Mesendoderm (in vitro differentiated cells): Measurements from ENCODE around the gene PRDM16.

ENCODE experiments used
- DNase-seq: peaks from one replicate; pipeline ENCODE4 v3.0.0; 2013
- H2AK5ac ChIP-seq: 2 replicates; pipeline ENCODE4 v1.6.1; 2013; ENCODE audit warnings: low read length, inconsistent platforms
- H2BK120ac ChIP-seq: 2 replicates; pipeline ENCODE4 v1.6.1; 2013; ENCODE audit warnings: low read depth, mild to moderate bottlenecking, low read length, moderate library complexity, mixed read lengths
- H2BK15ac ChIP-seq: replicated peaks from 2 replicates; pipeline ENCODE4 v1.6.1; 2013; ENCODE audit warnings: low read depth, mild to moderate bottlenecking, moderate library complexity
- H2BK5ac ChIP-seq: 2 replicates; pipeline ENCODE4 v1.6.1; 2013; ENCODE audit warnings: low read length, inconsistent platforms
- H3K18ac ChIP-seq: 2 replicates; pipeline ENCODE4 v1.6.1; 2013; ENCODE audit warnings: mild to moderate bottlenecking, low read length, mixed read lengths
- H3K23ac ChIP-seq: one replicate; pipeline ENCODE4 v1.6.1; 2013; ENCODE audit warnings: low read length
- H3K27ac ChIP-seq: 2 replicates; pipeline ENCODE4 v1.5.1; 2013; ENCODE audit warnings: low read depth, mild to moderate bottlenecking, inconsistent platforms, low read length, moderate library complexity
- H3K27me3 ChIP-seq: 2 replicates; pipeline ENCODE4 v1.6.1; 2013; ENCODE audit warnings: low read length, control low read depth, mild to moderate bottlenecking, inconsistent platforms; ENCODE audit not compliant: insufficient read depth, poor library complexity
- H3K36me3 ChIP-seq: 2 replicates; pipeline ENCODE4 v1.6.1; 2013; ENCODE audit warnings: low read length, inconsistent platforms; ENCODE audit not compliant: control insufficient read depth, insufficient read depth
- H3K4ac ChIP-seq: one replicate; pipeline ENCODE4 v1.6.1; 2013; ENCODE audit warnings: low read depth, mild to moderate bottlenecking, low read length, moderate library complexity
- H3K4me1 ChIP-seq: 2 replicates; pipeline ENCODE4 v1.6.1; 2013; ENCODE audit warnings: low read depth, low read length, inconsistent platforms; ENCODE audit not compliant: control insufficient read depth
- H3K4me2 ChIP-seq: 2 replicates; pipeline ENCODE4 v1.6.1; 2013; ENCODE audit warnings: low read length
- H3K4me3 ChIP-seq: 2 replicates; pipeline ENCODE4 v1.5.1; 2013; ENCODE audit warnings: mild to moderate bottlenecking, low read length
- H3K56ac ChIP-seq: one replicate; pipeline ENCODE4 v1.6.1; 2013; ENCODE audit warnings: low read length
- H3K79me1 ChIP-seq: 2 replicates; pipeline ENCODE4 v1.6.1; 2013; ENCODE audit warnings: low read length, inconsistent platforms
- H3K79me2 ChIP-seq: 2 replicates; pipeline ENCODE4 v1.6.1; 2013; ENCODE audit warnings: mild to moderate bottlenecking, low read length; ENCODE audit not compliant: control insufficient read depth, insufficient read depth
- H3K9ac ChIP-seq: 2 replicates; pipeline ENCODE4 v1.6.1; 2013; ENCODE audit warnings: low read length, inconsistent platforms
- H4K5ac ChIP-seq: one replicate; pipeline ENCODE4 v1.6.1; 2013; ENCODE audit warnings: low read length
- H4K8ac ChIP-seq: one replicate; pipeline ENCODE4 v1.6.1; 2013; ENCODE audit warnings: low read depth, mild to moderate bottlenecking, control low read depth, low read length, moderate library complexity
- WGBS: extraction: QIAGEN DNeasy Blood & Tissue Kit; methylation state at CpG from one replicate; pipeline ENCODE4 v1.1.7; 2013; ENCODE audit warnings: low lambda C conversion rate, missing lambda C conversion rate; ENCODE audit not compliant: insufficient coverage; ENCODE audit errors: extremely low coverage; 5-methylcytosine and 5-hydroxymethylcytosine counted together

The PRDM16 gene

DNA sequence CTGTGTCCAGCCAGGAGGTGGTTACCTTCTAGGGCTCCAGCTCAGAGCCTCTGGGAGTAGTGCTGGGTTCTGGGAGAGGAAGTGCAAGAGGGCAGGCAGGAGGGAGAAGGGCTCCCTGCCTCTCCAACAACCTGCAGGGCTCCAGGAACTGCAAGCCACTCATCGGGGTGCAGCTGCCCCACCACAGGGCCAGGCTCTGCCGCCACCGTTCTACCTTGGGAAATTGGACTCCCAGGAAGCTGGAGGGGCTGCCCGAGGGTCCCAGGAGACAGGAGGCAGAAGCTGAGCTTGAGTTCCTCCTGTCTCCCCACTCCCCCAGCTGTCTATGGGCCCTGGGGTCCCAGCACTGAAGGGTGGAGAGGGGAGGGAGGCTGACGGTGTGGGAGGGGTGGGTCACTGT, 7.4 kb upstream of the PRDM16 start:
- Histone ChIP-seq H3K56ac (no peak overlapping the region), H2BK120ac (no peak overlapping the region), H4K5ac (no peak overlapping the region), H3K18ac (no peak overlapping the region), H2BK5ac (no peak overlapping the region), H3K79me2 (no peaks in the 10 kb centered on the region), H4K8ac (no peak overlapping the region), H2AK5ac (no peak overlapping the region), H3K9ac (no peak overlapping the region), H3K4me1 (no peaks in the 10 kb centered on the region), H2BK15ac (no peak overlapping the region), H3K36me3 (no peaks in the 10 kb centered on the region), H3K4ac (no peak overlapping the region), H3K4me2 (no peak overlapping the region), H3K27me3 (peaks cover 41% of the 10 kb centered on the region), H3K79me1 (no peaks in the 10 kb centered on the region), H3K27ac (no peak overlapping the region), H3K4me3 (no peak overlapping the region), H3K23ac (no peak overlapping the region)
- no peak for DNase-seq
- no CpG with 5 or more reads among the region's 5 CpGs for WGBS

DNA sequence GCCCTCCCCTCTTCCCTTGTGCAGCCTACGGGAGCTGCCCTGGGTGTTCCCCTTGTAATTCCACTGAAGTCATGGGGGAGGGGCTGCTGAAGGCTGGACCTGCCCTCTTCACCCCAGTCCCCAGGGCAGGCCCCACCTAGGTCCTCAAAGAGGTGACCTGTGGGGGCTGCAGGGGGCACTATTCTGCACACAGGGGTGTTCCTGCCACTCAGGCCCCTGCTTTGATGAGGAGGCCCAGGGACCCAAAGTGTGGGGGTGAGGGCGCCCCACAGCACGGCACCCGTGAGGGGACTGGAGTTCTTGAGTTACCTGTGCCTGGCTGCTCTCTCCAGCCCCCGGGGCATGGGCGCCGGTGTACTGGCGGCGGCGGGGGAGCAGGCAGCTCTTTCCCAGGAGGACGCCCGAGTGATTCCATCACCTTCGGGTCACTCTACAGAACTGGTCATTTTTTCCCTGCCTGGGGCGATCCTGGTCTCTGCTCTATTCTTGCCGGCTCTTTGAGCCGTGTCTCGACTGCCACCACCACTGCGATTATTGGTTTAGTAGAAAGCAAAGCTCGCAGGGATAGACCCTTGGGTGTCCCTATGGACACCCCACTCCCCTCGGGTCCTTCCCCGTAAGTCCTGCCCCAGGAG, 6.9 kb upstream of the PRDM16 start:
- Histone ChIP-seq H3K27ac (no peak overlapping the region), H4K8ac (no peak overlapping the region), H3K23ac (no peak overlapping the region), H3K9ac (no peak overlapping the region), H2AK5ac (no peak overlapping the region), H3K36me3 (no peaks in the 10 kb centered on the region), H3K56ac (no peak overlapping the region), H2BK5ac (no peak overlapping the region), H2BK15ac (no peak overlapping the region), H3K4me3 (no peak overlapping the region), H3K4me2 (no peak overlapping the region), H3K79me1 (no peaks in the 10 kb centered on the region), H3K4ac (no peak overlapping the region), H2BK120ac (no peak overlapping the region), H3K79me2 (no peaks in the 10 kb centered on the region), H4K5ac (no peak overlapping the region), H3K4me1 (no peaks in the 10 kb centered on the region), H3K18ac (no peak overlapping the region), H3K27me3 (peaks cover 46% of the 10 kb centered on the region)
- peak; percentile 43 for DNase-seq
- WGBS: no CpG with 5 or more reads among the region's 21 CpGs

DNA sequence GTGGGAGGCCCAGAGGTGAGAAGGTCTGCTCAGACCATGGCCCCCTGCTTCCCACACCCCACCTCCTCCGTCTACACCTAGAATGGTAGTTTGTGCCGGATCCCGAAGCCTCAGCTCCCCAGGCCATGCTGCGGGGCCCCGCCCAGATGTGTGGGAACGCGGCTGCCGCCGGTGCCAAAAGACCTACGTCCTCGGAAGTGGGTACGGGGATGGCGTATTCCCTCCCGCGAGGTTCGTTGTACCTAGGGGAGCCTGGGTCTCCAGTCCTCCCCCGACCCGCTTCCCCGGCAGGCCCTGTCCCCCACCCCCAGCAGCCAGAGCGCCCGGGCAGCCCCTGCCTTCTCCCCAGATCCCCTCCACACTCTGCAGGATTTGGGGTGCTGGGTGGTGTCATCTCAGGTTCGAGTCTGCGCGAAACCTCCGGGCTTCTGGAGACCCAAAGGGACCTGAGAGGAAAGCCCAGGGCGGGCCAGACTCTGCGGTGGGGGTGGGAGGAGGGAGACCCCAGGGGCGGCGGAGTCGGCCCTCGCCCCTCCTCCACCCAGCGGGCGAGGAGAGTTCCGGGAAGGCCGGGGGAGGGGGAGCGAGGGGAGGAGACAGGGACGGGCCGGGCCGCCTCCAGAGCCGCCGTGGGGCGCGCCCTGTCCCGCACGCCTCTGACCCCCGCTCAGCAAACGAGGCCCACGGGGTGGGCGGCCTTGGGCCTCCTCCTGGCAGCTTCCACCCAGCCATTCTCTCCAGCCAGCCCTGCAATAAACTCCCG, 6.2 kb upstream of the PRDM16 start:
- no peak overlapping the region for H4K8ac ChIP-seq
- H3K4ac ChIP-seq: no peak overlapping the region
- no peaks in the 10 kb centered on the region for H3K79me1 ChIP-seq
- H3K56ac ChIP-seq: peak overlapping the region; percentile 7
- no peak overlapping the region for H3K4me2 ChIP-seq
- no peak overlapping the region for H3K9ac ChIP-seq
- peaks cover 52% of the 10 kb centered on the region for H3K27me3 ChIP-seq
- no peak overlapping the region for H3K27ac ChIP-seq
- H4K5ac ChIP-seq: no peak overlapping the region
- H3K18ac ChIP-seq: no peak overlapping the region
- H2BK120ac ChIP-seq: no peak overlapping the region
- DNase-seq: no peak
- no peak overlapping the region for H2BK15ac ChIP-seq
- no peak overlapping the region for H2BK5ac ChIP-seq
- H2AK5ac ChIP-seq: no peak overlapping the region
- WGBS: no CpG with 5 or more reads among the region's 50 CpGs
- H3K4me3 ChIP-seq: no peak overlapping the region
- no peaks in the 10 kb centered on the region for H3K36me3 ChIP-seq
- no peak overlapping the region for H3K23ac ChIP-seq
- H3K79me2 ChIP-seq: no peaks in the 10 kb centered on the region
- no peaks in the 10 kb centered on the region for H3K4me1 ChIP-seq

DNA sequence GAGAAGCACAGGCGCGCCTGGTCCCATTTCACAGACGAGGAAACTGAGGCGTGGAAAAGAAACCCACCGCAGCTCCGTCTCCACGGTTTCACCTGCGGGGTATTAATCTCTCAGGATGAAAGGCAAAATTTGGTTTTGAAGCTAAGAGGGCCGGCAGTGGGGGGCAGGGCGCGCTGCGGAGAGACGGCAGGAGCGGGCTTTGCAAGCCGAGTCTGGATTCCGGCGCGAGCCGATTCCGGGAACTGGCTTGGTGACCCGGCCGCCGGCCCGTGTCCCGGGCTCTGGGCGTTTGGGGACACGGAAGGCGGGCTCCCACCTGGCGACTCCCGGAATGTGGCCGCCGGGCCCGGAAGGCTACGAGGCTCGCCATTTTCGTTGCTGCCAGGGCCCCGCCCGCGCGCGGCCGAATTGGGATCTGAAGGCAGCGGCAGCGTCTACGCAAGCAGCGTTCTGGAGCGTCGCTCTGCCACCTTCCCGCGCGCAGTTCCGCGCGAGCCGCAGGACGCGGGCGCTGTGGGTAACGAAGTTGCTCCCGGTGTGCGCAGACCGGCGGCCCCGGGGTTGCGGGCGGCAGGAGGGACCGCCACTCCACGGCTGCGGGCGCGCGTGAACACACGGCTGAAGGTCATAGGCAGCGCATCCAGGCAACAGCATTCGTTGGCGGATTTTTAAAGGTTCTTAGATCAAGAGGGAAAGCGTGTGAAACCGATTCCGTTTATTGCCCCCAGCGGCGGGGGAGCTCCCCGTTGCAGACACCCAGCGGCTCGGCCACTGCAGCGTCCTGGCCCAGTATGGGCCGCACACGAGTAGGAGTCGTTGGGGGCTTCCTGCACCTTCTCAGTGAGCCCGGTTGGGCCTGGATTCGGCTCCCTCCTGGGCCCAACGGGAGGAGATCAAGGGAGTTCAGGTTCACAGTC, 5.4 kb upstream of the PRDM16 start:
- DNase-seq: no peak
- no peak overlapping the region for H3K18ac ChIP-seq

DNA sequence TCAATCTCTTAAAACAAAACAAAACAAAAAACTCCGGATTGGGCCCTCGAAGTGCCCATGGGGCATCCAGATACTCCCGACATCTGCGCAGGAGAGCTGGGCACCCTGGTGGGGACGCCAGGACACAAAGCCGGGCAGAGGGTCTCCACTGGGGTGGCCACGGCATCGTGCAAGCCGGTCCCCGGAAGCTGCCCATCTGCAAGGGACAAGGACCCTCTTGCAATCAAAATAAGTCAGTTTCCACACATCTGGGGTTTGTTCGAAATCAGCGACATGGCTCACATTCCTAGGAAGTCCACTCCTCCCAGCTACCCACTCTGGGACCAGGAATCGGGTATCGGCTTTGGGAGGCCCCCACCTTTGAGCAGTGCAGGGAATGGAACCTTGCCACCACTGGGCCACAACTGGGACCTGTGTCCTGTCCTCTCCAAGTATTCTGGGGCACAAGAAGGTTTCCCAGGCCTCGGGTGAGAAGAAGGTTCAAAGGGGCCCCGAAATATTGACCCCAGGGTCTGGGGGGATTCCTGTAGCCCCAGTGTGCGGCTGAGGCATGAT, 4.6 kb upstream of the PRDM16 start:
- H3K27ac ChIP-seq: no peak overlapping the region
- no peak for DNase-seq
- H2BK120ac ChIP-seq: no peak overlapping the region
- H3K27me3 ChIP-seq: peaks cover 61% of the 10 kb centered on the region
- H3K18ac ChIP-seq: no peak overlapping the region
- no peak overlapping the region for H2AK5ac ChIP-seq
- no peak overlapping the region for H3K9ac ChIP-seq
- no peak overlapping the region for H3K4me2 ChIP-seq
- no peak overlapping the region for H3K23ac ChIP-seq
- no peak overlapping the region for H3K56ac ChIP-seq
- no peak overlapping the region for H4K8ac ChIP-seq
- no peaks in the 10 kb centered on the region for H3K36me3 ChIP-seq
- WGBS: no CpG with 5 or more reads among the region's 17 CpGs
- no peak overlapping the region for H3K4me3 ChIP-seq
- no peaks in the 10 kb centered on the region for H3K4me1 ChIP-seq
- H3K79me2 ChIP-seq: no peaks in the 10 kb centered on the region
- no peak overlapping the region for H3K4ac ChIP-seq
- no peak overlapping the region for H2BK5ac ChIP-seq
- no peak overlapping the region for H2BK15ac ChIP-seq
- no peak overlapping the region for H4K5ac ChIP-seq
- no peaks in the 10 kb centered on the region for H3K79me1 ChIP-seq

More for the DNA sequence above, 5.4 kb upstream of the PRDM16 start:
- Histone ChIP-seq H3K4me1 (no peaks in the 10 kb centered on the region), H3K27ac (no peak overlapping the region), H3K36me3 (no peaks in the 10 kb centered on the region), H3K56ac (no peak overlapping the region), H2AK5ac (no peak overlapping the region), H2BK15ac (no peak overlapping the region), H3K79me1 (no peaks in the 10 kb centered on the region), H3K79me2 (no peaks in the 10 kb centered on the region), H3K4me2 (peak overlapping the region; percentile 18), H2BK120ac (no peak overlapping the region), H3K27me3 (peaks cover 59% of the 10 kb centered on the region), H3K23ac (no peak overlapping the region), H3K9ac (peak overlapping the region; percentile 21), H4K5ac (no peak overlapping the region), H4K8ac (no peak overlapping the region), H3K4me3 (no peak overlapping the region), H2BK5ac (no peak overlapping the region), H3K4ac (no peak overlapping the region)
- WGBS: no CpG with 5 or more reads among the region's 91 CpGs
